ENCODE data around the gene SPRYD3.

SPRYD3 gene

DNA sequence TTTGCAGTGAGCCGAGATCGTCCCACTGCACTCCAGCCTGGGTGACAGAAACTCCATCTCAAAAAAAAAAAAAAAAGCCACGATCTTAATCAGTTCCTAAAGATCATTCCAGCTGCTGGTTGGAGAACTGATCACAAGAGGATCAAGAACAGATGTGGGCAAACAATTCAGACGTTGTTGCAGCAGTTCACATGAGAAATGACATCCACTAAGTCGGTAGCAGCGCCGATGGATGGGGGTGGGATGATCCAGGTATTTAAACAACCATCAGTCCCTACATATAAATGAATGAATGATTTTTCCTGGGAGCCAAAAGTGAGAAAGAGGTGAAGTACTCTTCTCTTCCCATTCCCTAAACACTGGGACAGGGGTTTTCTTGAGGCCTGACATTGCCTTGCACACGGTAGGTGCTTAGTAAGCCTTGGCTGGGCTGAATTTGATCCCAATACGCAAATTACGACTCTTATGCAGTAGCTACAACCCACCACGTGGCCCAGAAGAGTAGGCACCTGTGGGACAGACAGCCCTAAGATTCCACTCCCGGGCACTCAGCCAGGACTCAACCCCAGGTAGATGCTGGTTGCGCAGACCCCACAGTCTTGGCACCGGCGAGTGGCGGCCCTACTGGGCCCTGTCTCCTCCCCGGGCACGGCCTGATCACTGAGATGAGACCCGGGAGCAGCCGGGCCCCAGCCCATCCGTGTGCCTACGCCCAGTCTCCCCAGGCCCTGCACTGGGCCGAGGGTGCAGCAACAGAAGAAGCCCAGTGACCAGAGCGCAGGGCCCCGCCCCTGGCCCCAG lies 565 bp downstream of the SPRYD3 start:
- peak; percentile 13 for ATAC-seq (ENCODE audit: low read depth)

DNA sequence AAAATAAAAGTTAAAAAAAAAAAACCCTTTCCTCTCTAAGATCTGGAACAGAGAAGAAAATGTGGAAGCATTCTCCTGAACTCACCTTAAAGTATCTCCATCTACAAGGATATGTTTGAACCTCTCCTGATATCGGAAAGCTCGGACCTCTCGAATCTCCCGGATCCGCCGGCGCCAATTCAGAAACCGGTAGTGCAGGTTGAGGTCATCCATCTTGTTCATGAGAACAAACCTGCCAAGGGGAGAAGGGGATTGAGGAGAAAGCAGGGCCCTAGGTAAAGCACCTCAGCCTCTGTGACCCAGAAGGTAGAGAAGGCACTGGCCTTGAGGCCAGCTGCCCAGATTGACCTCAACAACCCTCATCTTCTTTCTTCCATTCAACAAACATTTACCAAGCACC lies 2.2 kb downstream of the SPRYD3 start:
- no peaks in the 10 kb centered on the region for H3K27me3 ChIP-seq (ENCODE audit: insufficient read depth, poor library complexity, severe bottlenecking)
- H3K27ac ChIP-seq (ENCODE audit: poor library complexity, severe bottlenecking) = no peak overlapping the region
- H3K9me3 ChIP-seq (ENCODE audit: severe bottlenecking) = no peaks in the 10 kb centered on the region
- H3K4me3 ChIP-seq (ENCODE audit: severe bottlenecking) = no peak overlapping the region
- TF ChIP-seq, protein P1, sequence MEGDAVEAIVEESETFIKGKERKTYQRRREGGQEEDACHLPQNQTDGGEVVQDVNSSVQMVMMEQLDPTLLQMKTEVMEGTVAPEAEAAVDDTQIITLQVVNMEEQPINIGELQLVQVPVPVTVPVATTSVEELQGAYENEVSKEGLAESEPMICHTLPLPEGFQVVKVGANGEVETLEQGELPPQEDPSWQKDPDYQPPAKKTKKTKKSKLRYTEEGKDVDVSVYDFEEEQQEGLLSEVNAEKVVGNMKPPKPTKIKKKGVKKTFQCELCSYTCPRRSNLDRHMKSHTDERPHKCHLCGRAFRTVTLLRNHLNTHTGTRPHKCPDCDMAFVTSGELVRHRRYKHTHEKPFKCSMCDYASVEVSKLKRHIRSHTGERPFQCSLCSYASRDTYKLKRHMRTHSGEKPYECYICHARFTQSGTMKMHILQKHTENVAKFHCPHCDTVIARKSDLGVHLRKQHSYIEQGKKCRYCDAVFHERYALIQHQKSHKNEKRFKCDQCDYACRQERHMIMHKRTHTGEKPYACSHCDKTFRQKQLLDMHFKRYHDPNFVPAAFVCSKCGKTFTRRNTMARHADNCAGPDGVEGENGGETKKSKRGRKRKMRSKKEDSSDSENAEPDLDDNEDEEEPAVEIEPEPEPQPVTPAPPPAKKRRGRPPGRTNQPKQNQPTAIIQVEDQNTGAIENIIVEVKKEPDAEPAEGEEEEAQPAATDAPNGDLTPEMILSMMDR (IDR thresholded peaks at IDR 0.05; ENCODE audit: poor library complexity, severe bottlenecking) = no peak
- DNase-seq (ENCODE audit: low spot score) (no peak), ATAC-seq (ENCODE audit: low read depth) (no peak)
- H3K4me1 ChIP-seq (ENCODE audit: insufficient read depth, poor library complexity, severe bottlenecking) = peaks cover 20% of the 10 kb centered on the region
- H3K36me3 ChIP-seq (ENCODE audit: low read depth) = peaks cover 53% of the 10 kb centered on the region

More for the DNA sequence above, 565 bp downstream of the SPRYD3 start:
- no peak for DNase-seq (ENCODE audit: low spot score)
- H3K27me3 ChIP-seq (ENCODE audit: insufficient read depth, poor library complexity, severe bottlenecking) = no peaks in the 10 kb centered on the region
- no peaks in the 10 kb centered on the region for H3K9me3 ChIP-seq (ENCODE audit: severe bottlenecking)
- H3K4me1 ChIP-seq (ENCODE audit: insufficient read depth, poor library complexity, severe bottlenecking) = peaks cover 15% of the 10 kb centered on the region
- H3K4me3 ChIP-seq (ENCODE audit: severe bottlenecking) = peak overlapping the region; percentile 42
- peaks cover 41% of the 10 kb centered on the region for H3K36me3 ChIP-seq (ENCODE audit: low read depth)
- H3K27ac ChIP-seq (ENCODE audit: poor library complexity, severe bottlenecking) = peak overlapping the region; percentile 57
- TF ChIP-seq, protein P1 (IDR thresholded peaks at IDR 0.05; ENCODE audit: poor library complexity, severe bottlenecking) = no peak

DNA sequence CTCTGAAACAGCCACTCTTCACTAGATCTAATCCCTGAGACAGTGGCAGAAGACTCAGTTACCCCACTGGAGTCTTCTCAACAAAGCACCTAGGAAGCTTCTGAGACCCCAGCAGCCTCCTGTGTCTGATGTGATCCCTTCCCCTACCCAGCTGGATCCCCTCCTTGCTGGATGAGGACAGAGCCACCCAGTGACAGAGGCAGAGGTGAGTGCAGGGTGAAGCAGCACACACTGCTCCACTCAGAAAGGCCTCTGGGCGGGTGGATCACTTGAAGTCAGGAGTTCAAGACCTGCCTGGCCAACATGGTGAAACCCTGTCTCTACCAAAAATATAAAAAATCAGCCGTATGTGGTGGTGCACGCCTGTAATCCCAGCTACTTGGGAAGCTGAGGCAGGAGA lies 2.7 kb downstream of the SPRYD3 start:
- Histone ChIP-seq H3K9me3 (ENCODE audit: severe bottlenecking) (no peaks in the 10 kb centered on the region), H3K36me3 (ENCODE audit: low read depth) (peaks cover 53% of the 10 kb centered on the region), H3K27ac (ENCODE audit: poor library complexity, severe bottlenecking) (no peak overlapping the region), H3K27me3 (ENCODE audit: insufficient read depth, poor library complexity, severe bottlenecking) (no peaks in the 10 kb centered on the region), H3K4me3 (ENCODE audit: severe bottlenecking) (no peak overlapping the region), H3K4me1 (ENCODE audit: insufficient read depth, poor library complexity, severe bottlenecking) (peaks cover 24% of the 10 kb centered on the region)
- ATAC-seq (ENCODE audit: low read depth) (no peak), DNase-seq (ENCODE audit: low spot score) (no peak)
- TF ChIP-seq, protein P1 (IDR thresholded peaks at IDR 0.05; ENCODE audit: poor library complexity, severe bottlenecking) = no peak

DNA sequence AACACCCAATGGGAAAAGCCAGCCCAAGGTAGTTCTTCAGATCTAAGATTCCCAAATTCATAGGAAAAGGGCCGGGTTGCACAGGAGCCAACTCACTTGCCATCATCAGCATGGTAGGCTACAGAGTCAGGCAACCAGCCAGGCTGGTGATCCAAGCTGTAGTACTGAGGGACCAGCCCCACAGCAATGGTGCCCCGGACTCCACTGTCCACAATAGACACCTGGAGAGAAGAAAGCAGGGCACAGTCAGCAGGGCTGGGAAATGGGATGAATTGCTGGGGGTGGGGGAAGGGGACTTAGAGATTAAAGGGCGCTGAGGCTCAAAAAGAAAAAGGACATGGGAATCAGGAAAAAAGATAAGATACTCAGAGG lies 4.2 kb downstream of the SPRYD3 start:
- Histone ChIP-seq H3K27me3 (ENCODE audit: insufficient read depth, poor library complexity, severe bottlenecking) (no peaks in the 10 kb centered on the region), H3K4me3 (ENCODE audit: severe bottlenecking) (no peak overlapping the region), H3K27ac (ENCODE audit: poor library complexity, severe bottlenecking) (no peak overlapping the region), H3K36me3 (ENCODE audit: low read depth) (peaks cover 66% of the 10 kb centered on the region), H3K4me1 (ENCODE audit: insufficient read depth, poor library complexity, severe bottlenecking) (peaks cover 21% of the 10 kb centered on the region), H3K9me3 (ENCODE audit: severe bottlenecking) (no peaks in the 10 kb centered on the region)
- DNase-seq (ENCODE audit: low spot score) (no peak), ATAC-seq (ENCODE audit: low read depth) (no peak)
- TF ChIP-seq, protein P1 (IDR thresholded peaks at IDR 0.05; ENCODE audit: poor library complexity, severe bottlenecking) = no peak
